Measurements from ENCODE around the gene MAG. TPM values are rescaled to one million over a fixed set of nuclear protein-coding genes. Genes with fewer than 3 reads are reported as not detected.

MAG gene
- total RNA-seq, 1 donor from 2014 or later = not detected

DNA sequence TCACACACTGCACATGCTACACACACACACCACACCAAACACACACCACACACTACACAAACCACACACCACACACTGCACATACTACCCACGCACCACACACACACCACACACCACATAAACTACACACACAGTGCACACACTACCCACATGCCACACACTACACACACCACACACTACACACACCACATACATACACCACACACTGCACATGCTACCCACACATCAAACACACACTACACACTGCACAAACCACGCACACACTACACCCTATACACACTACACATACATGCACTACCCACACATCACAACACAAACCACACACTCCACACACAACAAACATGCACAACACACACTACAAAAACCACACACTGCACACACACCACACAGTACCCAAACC lies 6.0 kb downstream of the MAG start:
- H3K9me3 Mint-ChIP-seq (ENCODE audit: unreplicated experiment) = no peaks in the 10 kb centered on the region
- no peak for DNase-seq (ENCODE audit: low spot score)
- H3K27ac Mint-ChIP-seq (ENCODE audit: unreplicated experiment) = no peak overlapping the region
- H3K36me3 Mint-ChIP-seq (ENCODE audit: low read depth, unreplicated experiment) = no peaks in the 10 kb centered on the region
- TF ChIP-seq, protein P1, sequence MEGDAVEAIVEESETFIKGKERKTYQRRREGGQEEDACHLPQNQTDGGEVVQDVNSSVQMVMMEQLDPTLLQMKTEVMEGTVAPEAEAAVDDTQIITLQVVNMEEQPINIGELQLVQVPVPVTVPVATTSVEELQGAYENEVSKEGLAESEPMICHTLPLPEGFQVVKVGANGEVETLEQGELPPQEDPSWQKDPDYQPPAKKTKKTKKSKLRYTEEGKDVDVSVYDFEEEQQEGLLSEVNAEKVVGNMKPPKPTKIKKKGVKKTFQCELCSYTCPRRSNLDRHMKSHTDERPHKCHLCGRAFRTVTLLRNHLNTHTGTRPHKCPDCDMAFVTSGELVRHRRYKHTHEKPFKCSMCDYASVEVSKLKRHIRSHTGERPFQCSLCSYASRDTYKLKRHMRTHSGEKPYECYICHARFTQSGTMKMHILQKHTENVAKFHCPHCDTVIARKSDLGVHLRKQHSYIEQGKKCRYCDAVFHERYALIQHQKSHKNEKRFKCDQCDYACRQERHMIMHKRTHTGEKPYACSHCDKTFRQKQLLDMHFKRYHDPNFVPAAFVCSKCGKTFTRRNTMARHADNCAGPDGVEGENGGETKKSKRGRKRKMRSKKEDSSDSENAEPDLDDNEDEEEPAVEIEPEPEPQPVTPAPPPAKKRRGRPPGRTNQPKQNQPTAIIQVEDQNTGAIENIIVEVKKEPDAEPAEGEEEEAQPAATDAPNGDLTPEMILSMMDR (IDR thresholded peaks at IDR 0.05; ENCODE audit: unreplicated experiment) = no peak
- no peak overlapping the region for H3K4me3 Mint-ChIP-seq (ENCODE audit: unreplicated experiment)
- no peaks in the 10 kb centered on the region for H3K4me1 Mint-ChIP-seq (ENCODE audit: unreplicated experiment)
- no peaks in the 10 kb centered on the region for H3K27me3 Mint-ChIP-seq (ENCODE audit: unreplicated experiment)

DNA sequence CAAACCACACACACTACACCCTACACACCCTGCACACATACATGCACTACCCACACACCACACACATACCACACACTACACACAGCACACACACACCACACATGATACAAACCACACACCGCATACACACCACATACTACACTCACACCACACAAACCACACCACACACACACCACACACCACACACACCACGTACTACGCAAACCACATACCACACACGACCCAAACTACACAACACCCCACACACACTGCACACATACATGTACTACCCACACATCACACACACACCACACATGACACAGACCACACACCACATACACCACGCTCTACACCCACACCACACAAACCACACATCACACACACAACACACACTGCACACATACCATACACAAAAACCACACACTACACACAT lies 6.6 kb downstream of the MAG start:
- Mint-ChIP-seq H3K36me3 (ENCODE audit: low read depth, unreplicated experiment) (no peaks in the 10 kb centered on the region), H3K4me3 (ENCODE audit: unreplicated experiment) (no peak overlapping the region), H3K27me3 (ENCODE audit: unreplicated experiment) (peaks cover 2% of the 10 kb centered on the region), H3K4me1 (ENCODE audit: unreplicated experiment) (peaks cover 6% of the 10 kb centered on the region), H3K9me3 (ENCODE audit: unreplicated experiment) (no peaks in the 10 kb centered on the region), H3K27ac (ENCODE audit: unreplicated experiment) (no peak overlapping the region)
- TF ChIP-seq, protein P1 (IDR thresholded peaks at IDR 0.05; ENCODE audit: unreplicated experiment) = no peak
- no peak for DNase-seq (ENCODE audit: low spot score)

DNA sequence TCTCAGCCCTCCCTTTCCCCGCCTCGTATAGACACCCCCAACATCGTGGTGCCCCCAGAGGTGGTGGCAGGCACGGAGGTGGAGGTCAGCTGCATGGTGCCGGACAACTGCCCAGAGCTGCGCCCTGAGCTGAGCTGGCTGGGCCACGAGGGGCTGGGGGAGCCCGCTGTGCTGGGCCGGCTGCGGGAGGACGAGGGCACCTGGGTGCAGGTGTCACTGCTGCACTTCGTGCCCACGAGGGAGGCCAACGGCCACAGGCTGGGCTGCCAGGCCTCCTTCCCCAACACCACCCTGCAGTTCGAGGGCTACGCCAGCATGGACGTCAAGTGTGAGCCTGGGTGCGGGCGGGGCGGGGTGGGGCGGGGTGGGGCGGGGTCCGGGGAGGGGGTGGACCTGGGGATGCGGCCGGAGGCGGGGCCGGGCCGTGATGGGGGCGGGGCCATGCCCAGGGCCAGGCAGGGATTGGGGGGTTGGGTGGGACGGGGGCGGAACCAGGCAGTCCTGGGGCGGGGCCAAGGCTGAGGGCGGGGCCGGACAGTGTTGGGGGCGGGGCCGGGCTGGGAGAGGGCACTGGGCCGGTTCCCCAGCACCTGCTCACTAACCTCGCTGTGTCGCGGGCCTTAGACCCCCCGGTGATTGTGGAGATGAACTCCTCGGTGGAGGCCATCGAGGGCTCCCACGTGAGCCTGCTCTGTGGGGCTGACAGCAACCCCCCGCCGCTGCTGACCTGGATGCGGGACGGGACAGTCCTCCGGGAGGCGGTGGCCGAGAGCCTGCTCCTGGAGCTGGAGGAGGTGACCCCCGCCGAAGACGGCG lies 7.8 kb downstream of the MAG start:
- H3K4me1 Mint-ChIP-seq (ENCODE audit: unreplicated experiment) = peaks cover 13% of the 10 kb centered on the region

DNA sequence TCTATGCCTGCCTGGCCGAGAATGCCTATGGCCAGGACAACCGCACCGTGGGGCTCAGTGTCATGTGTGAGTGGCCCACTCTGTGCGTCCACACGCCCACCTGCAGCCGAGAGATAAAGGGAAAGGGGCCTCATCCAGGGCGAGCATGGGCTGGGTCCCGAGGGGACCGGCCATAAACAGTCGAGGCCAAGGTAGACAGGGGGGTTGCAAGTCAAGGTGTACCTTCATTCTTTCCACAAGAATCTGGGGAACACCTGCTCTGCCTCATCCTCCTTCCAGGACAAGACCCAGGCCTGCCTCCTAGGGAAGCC lies 8.3 kb downstream of the MAG start:
- no peaks in the 10 kb centered on the region for H3K9me3 Mint-ChIP-seq (ENCODE audit: unreplicated experiment)
- no peak overlapping the region for H3K27ac Mint-ChIP-seq (ENCODE audit: unreplicated experiment)
- H3K4me1 Mint-ChIP-seq (ENCODE audit: unreplicated experiment) = peaks cover 13% of the 10 kb centered on the region
- H3K36me3 Mint-ChIP-seq (ENCODE audit: low read depth, unreplicated experiment) = no peaks in the 10 kb centered on the region
- H3K27me3 Mint-ChIP-seq (ENCODE audit: unreplicated experiment) = peaks cover 2% of the 10 kb centered on the region
- DNase-seq (ENCODE audit: low spot score) = no peak
- no peak overlapping the region for H3K4me3 Mint-ChIP-seq (ENCODE audit: unreplicated experiment)
- TF ChIP-seq, protein P1 (IDR thresholded peaks at IDR 0.05; ENCODE audit: unreplicated experiment) = no peak

More for the DNA sequence above, 7.8 kb downstream of the MAG start:
- Mint-ChIP-seq H3K36me3 (ENCODE audit: low read depth, unreplicated experiment) (no peaks in the 10 kb centered on the region), H3K9me3 (ENCODE audit: unreplicated experiment) (no peaks in the 10 kb centered on the region), H3K27ac (ENCODE audit: unreplicated experiment) (no peak overlapping the region), H3K4me3 (ENCODE audit: unreplicated experiment) (no peak overlapping the region), H3K27me3 (ENCODE audit: unreplicated experiment) (peaks cover 2% of the 10 kb centered on the region)
- DNase-seq (ENCODE audit: low spot score) = no peak
- TF ChIP-seq, protein P1 (IDR thresholded peaks at IDR 0.05; ENCODE audit: unreplicated experiment) = no peak

DNA sequence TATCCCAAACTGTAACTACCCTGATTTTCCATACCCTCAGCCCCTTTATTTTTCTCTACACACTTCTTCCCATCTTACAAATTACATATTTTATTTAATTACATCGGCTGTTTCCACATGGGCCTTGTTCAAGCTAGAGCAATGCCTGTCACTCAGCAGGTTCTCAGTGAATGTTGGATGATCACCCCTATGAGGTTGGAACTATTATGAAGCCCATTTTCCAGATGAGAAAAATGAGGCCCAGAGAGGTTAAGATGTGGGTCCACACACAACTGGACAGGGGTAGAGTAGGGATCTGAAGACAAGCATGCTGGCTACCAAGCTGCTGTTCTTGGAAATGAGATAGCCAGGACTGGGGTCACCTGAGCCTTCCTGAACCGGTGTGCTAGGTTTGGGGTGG lies 10.0 kb downstream of the MAG start:
- H3K9me3 Mint-ChIP-seq (ENCODE audit: unreplicated experiment) = no peaks in the 10 kb centered on the region
- TF ChIP-seq, protein P1 (IDR thresholded peaks at IDR 0.05; ENCODE audit: unreplicated experiment) = no peak
- H3K27ac Mint-ChIP-seq (ENCODE audit: unreplicated experiment) = no peak overlapping the region
- H3K4me1 Mint-ChIP-seq (ENCODE audit: unreplicated experiment) = peaks cover 13% of the 10 kb centered on the region
- no peak for DNase-seq (ENCODE audit: low spot score)
- H3K27me3 Mint-ChIP-seq (ENCODE audit: unreplicated experiment) = peaks cover 2% of the 10 kb centered on the region
- no peaks in the 10 kb centered on the region for H3K36me3 Mint-ChIP-seq (ENCODE audit: low read depth, unreplicated experiment)
- no peak overlapping the region for H3K4me3 Mint-ChIP-seq (ENCODE audit: unreplicated experiment)
